ENCODE results near the gene PRKAR2B. TPM values are rescaled to one million over a fixed set of nuclear protein-coding genes. Genes with fewer than 3 reads are reported as not detected.

The PRKAR2B gene
- total RNA-seq, 2 experiments from 2014 or later, result 1.4 to 2.0 TPM

DNA sequence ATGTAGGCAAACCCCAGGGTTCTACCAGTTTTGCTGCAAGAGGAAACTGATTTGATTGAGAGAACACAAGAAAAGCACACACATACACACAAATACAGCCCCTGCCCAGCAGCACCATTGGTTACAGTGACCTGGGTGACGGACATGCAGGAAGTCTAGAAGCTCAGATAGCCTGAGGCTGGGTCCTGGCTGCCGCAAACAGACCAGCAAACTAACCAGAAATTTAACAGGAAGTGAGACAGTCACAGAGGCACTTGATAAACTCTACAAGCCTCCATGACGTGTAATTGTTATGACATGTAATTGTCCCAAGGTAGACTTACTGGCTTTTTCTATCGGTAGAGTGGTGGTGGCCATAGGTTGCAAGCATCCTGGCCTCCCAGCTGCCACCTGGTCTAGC lies 58.9 kb downstream of the PRKAR2B start:
- Mint-ChIP-seq H3K4me1 (peaks cover 3% of the 10 kb centered on the region), H3K27ac (peak overlapping the region; percentile 63), H3K27me3 (no peaks in the 10 kb centered on the region), H3K4me3 (no peak overlapping the region), H3K36me3 (no peaks in the 10 kb centered on the region), H3K9me3 (peaks cover 5% of the 10 kb centered on the region)
- DNase-seq, result no peak

DNA sequence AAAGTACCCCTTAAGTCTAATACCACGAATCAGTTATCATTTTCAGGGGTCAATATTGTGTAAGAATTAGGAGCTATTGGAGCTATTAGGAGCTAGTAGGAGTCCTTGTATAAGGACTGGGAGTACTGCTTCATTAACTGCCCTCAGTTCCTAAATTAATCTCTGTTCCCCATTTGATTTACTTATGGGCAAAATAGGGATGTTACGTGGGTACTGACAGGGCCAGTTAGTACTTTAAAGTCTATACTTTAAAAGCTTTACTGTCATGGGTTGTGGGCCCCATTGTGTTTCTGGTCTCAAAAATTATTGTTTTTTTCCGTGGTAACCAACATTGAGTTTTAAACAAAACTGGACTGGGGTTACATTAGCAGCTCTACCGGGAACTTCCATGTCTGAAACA lies 60.3 kb downstream of the PRKAR2B start:
- Mint-ChIP-seq H3K27ac (no peak overlapping the region), H3K4me3 (no peak overlapping the region), H3K9me3 (peaks cover 4% of the 10 kb centered on the region), H3K36me3 (no peaks in the 10 kb centered on the region), H3K4me1 (peaks cover 3% of the 10 kb centered on the region), H3K27me3 (no peaks in the 10 kb centered on the region)
- DNase-seq, result no peak

DNA sequence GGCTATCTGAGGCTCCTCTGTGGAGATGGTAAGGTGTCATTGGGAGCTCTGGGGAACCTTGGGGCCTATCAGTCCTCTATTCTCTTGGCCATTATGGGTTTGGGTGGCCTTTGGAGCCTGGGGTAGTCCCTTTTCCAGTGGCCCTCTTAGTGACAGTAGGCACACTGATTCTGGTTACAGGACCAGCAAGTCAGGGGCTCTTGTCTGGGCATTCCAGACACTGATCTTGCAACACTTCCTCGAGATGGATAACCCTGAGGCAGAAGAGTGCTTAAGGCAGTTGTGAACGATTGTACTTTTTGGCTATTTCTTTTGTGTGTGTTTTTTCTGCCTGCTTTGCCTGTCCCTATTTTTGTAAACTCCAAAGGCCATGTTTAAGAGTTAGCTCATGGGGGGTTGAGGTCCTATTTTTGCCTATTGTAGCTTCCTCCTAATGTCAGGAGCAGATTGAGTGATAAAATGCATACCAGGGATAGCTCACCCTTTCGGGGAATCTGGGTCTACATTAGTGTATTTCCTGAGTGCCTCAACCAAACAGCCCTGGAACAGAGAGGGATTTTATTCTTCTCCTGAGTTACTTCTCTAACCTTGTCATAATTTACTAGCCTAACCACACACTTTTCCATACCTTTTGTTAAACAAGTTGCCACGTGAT lies 61.2 kb downstream of the PRKAR2B start:
- no peaks in the 10 kb centered on the region for H3K36me3 Mint-ChIP-seq
- DNase-seq, result no peak
- H3K9me3 Mint-ChIP-seq, result no peaks in the 10 kb centered on the region
- H3K27ac Mint-ChIP-seq, result no peak overlapping the region
- no peak overlapping the region for H3K4me3 Mint-ChIP-seq
- no peaks in the 10 kb centered on the region for H3K27me3 Mint-ChIP-seq
- peaks cover 3% of the 10 kb centered on the region for H3K4me1 Mint-ChIP-seq

DNA sequence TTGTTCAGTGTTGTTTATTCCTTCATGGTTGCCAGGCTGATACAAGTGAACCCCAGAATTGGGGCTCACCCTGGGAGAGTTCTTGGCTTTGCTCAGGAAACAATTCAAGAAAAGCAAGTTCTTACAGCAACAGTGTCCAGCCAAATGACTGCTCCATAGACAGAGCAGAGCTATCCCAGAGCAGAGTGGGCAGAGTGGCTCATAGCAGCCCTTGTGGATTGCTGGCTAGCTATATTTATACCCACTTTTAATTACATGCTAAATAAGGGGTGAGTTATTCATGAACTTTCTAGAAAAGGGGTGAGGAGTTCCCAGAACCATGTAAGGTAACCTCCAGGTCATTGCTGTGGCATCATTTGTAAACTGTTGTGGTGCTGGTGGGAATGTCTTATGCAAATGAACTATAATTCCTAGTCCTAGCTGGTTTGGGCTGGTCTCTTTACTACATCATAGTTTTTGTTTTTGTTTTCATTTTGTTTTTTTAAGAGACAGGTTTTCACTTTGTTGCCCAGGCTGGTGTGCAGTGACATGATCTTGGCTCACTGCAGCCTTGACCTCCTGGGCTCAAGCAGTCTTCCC lies 64.4 kb downstream of the PRKAR2B start:
- Mint-ChIP-seq H3K4me1 (no peaks in the 10 kb centered on the region), H3K27me3 (no peaks in the 10 kb centered on the region), H3K4me3 (no peak overlapping the region), H3K9me3 (no peaks in the 10 kb centered on the region), H3K27ac (no peak overlapping the region), H3K36me3 (no peaks in the 10 kb centered on the region)
- DNase-seq, result no peak

DNA sequence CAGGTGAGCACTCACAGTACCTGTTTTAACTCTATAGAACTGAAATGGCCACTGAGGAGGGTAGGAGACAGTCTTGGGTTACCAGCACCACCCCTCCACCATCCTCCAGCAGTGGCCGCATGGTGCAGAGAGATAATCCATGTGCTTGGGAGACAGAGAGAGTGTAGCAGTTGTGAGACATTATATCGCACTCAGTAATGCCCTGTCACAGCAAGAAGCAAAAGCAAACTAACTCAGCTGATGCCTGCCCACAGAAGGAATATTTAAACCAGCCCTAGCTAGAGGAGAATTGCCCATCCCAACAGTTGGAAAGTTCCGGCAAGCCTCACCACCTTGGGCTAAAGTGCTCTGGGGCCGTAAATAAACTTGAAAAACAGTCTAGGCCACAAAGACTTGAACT lies 65.5 kb downstream of the PRKAR2B start:
- H3K4me1 Mint-ChIP-seq, result no peaks in the 10 kb centered on the region
- H3K9me3 Mint-ChIP-seq, result no peaks in the 10 kb centered on the region
- H3K4me3 Mint-ChIP-seq, result no peak overlapping the region
- H3K27ac Mint-ChIP-seq, result no peak overlapping the region
- H3K27me3 Mint-ChIP-seq, result no peaks in the 10 kb centered on the region
- no peak for DNase-seq
- no peaks in the 10 kb centered on the region for H3K36me3 Mint-ChIP-seq

DNA sequence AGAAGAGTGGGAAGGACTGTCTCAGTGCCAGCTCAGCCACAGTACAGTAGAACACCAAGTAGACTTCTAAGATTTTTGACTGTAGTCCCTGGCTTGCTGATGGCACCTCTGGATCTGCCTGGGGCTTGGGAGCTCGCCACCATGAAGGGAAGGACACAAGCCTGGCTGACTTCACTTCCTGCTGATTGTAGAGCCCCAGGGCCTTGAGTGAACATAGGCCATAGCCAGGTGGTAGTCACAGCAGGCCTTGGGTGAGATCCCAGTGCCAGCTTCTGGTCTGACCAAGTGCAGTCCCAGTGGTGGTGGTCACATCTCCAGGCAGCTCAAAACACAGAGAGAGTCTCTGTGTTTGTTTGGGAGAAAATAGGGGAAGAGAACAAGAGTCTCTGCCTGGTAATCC lies 66.7 kb downstream of the PRKAR2B start:
- no peaks in the 10 kb centered on the region for H3K9me3 Mint-ChIP-seq
- no peak for DNase-seq
- H3K4me1 Mint-ChIP-seq, result no peaks in the 10 kb centered on the region
- H3K36me3 Mint-ChIP-seq, result no peaks in the 10 kb centered on the region
- H3K27ac Mint-ChIP-seq, result no peak overlapping the region
- H3K27me3 Mint-ChIP-seq, result no peaks in the 10 kb centered on the region
- no peak overlapping the region for H3K4me3 Mint-ChIP-seq

DNA sequence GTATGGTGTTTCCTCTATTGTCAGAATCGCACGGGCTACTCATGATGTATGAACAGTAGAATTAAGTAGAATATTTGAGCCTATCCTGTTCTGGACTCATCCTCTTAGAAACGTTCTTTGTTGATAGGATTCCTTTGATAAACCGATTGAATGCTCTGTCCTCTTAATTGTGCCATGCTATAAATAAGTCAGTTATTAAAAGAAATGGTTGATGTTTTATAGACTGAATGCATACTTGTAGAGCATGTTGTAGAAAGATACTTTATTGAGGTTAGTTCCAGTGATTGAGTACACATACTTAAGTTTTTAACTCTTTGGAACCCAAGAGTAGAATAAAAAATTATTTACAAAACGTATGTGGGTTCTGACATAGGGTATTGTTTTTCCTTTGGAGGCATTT lies 69.4 kb downstream of the PRKAR2B start:
- peaks cover 4% of the 10 kb centered on the region for H3K4me1 Mint-ChIP-seq
- no peaks in the 10 kb centered on the region for H3K36me3 Mint-ChIP-seq
- no peak for DNase-seq
- no peaks in the 10 kb centered on the region for H3K27me3 Mint-ChIP-seq
- H3K4me3 Mint-ChIP-seq, result no peak overlapping the region
- no peaks in the 10 kb centered on the region for H3K9me3 Mint-ChIP-seq
- no peak overlapping the region for H3K27ac Mint-ChIP-seq

DNA sequence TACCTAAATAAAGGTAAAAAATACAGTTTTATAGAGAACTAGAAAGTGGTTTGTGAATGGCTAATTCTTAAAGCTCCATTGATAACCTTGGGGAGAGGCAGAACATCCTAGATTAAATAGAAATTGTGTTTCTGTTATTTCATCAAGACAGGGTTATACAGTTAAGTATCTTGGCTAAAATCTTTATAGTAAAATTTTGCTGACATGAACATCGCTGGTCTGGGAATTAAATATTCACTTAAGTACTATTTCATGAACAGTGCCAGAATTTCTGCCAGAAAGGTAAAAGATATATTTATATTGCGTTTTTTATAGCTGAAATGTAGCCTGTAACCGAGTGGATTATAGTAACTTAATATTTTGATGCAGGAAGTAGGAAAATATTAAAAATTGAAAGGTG lies 70.6 kb downstream of the PRKAR2B start:
- H3K27me3 Mint-ChIP-seq, result no peaks in the 10 kb centered on the region

DNA sequence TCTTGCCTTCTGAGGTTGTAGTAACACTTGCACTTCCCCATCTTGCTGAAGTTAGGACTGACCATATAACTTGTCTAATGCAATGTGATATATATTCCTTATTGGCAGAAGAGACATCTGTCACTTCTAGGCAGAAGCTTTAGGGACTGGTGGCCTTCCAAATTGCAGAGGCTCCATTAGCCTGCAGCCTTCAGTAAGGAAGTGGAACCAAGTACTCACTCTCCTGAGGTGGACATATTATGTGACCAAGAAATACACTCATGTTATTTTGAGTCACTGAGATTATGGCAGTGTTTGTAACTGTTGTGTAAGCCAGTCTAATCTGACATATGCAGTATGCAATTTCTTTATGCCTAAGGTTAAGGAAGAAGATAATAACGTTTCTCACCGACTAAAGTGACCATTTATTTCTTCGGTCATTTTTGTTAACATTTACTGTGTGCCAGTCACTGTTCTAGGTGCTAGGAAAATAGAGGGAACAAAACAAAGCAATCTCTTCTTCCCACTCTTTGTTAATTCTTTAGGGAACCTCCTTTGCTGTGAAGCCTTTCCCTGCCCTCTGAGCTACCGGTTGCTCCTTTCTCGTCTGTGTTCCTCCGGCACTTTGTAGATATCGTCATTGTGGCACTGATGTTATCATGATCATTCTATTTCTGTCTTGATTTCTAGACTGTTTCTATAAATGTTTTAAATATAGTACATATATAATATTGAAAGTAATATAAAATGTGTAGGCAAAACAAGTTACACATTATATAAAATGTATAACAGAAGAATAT lies 71.4 kb downstream of the PRKAR2B start:
- no peaks in the 10 kb centered on the region for H3K9me3 Mint-ChIP-seq

More for the DNA sequence above, 70.6 kb downstream of the PRKAR2B start:
- DNase-seq, result no peak
- Mint-ChIP-seq H3K9me3 (no peaks in the 10 kb centered on the region), H3K4me3 (no peak overlapping the region), H3K4me1 (peaks cover 4% of the 10 kb centered on the region), H3K27ac (no peak overlapping the region), H3K36me3 (no peaks in the 10 kb centered on the region)

DNA sequence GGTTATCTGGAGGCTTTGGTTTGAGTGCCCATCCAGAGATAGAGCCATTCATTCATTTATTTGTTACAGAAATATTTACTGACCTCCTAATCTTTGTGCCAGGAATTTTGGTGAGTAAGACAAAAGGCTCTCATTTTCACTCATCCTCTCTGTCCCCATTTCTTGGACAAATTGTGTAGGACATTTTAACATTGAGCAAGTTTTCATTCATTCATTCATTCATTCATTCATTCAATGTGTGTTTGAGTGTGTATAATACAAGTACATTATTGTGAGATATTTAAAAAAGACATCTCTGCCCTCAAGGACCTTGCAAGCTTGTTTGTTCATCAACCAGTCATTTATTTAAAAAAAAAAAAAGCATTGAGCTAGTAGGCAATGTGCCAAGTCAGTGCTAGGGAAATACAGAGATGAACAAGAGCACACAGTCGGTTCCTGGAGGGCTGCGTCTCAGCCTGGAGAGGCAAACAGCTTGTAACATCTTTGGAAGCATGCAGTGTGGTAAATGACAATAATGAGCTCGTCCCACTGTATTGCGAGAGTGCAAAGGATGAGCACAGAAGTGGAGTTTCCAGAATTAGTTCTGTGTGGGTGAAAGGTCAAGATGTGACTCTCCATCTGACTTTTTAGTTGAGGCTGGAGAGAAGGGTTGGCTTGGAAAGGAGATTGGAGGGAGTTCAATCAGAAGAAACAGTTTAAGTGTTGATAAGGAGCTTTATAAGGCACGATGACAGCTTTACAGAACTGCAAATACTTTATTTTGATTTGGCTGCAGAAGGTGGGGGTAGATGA lies 73.8 kb downstream of the PRKAR2B start:
- Mint-ChIP-seq H3K9me3 (no peaks in the 10 kb centered on the region), H3K27ac (no peak overlapping the region), H3K27me3 (no peaks in the 10 kb centered on the region), H3K4me1 (peaks cover 4% of the 10 kb centered on the region), H3K36me3 (no peaks in the 10 kb centered on the region), H3K4me3 (no peak overlapping the region)
- DNase-seq, result no peak

More for the DNA sequence above, 71.4 kb downstream of the PRKAR2B start:
- DNase-seq, result no peak
- no peaks in the 10 kb centered on the region for H3K27me3 Mint-ChIP-seq
- H3K27ac Mint-ChIP-seq, result no peak overlapping the region
- no peak overlapping the region for H3K4me3 Mint-ChIP-seq
- H3K36me3 Mint-ChIP-seq, result no peaks in the 10 kb centered on the region
- H3K4me1 Mint-ChIP-seq, result peaks cover 4% of the 10 kb centered on the region

DNA sequence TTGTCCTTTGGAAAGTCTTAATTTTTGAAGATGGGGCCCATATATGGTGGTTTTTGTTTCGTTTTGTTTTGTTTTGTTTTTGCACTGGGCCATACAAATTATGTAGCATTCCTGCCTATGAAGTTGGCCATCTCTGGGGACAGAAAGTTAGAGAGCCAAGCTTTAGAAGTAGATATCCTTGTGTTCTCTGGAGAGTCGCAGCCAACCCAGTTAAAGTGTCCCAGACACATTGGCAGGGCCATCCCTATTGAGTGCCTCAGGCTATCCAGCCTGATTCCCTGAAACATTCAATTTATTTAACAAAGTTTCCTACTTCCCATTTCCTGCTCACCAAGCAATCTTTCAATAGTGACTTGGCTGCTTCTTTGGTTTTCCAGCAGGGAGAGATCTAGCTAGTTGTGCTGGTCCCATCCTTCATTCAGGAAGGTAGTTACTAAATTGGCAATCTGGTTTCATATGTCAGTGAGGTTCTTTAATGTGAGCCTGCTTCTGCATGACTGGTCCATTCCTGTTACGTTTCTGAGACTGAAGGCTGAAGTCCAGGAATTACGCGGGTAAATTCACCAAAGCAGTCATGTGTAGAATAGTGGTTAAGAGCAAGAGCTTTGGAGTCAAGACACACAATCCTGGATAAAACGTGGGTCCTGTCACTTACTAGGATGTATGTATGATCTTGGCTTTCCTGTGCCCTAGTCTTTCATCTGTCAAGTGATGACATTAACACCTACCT lies 75.0 kb downstream of the PRKAR2B start:
- no peaks in the 10 kb centered on the region for H3K36me3 Mint-ChIP-seq
- no peak overlapping the region for H3K4me3 Mint-ChIP-seq
- H3K4me1 Mint-ChIP-seq, result peaks cover 4% of the 10 kb centered on the region
- H3K9me3 Mint-ChIP-seq, result no peaks in the 10 kb centered on the region
- H3K27ac Mint-ChIP-seq, result no peak overlapping the region
- H3K27me3 Mint-ChIP-seq, result no peaks in the 10 kb centered on the region
- no peak for DNase-seq

DNA sequence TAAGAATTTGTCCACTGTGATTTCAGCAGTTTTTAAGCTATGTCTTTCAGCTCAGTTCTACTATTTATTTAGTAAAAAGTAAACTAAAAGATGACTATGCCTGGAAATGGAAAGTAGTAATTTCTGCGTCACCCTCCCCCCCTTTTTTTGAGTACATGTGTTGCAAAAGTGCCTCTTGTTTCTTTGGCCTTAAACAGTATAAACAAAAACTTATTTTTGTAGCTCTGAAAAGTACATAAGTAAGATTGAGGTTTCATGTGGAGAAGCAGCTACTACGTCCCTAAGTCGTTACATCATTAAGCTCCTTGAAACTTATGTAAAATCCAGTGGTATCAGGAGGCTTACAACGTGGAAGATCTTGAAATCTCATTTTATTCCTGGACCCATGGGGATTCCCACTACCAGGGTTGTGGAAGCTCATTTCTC lies 78.0 kb downstream of the PRKAR2B start:
- no peak for DNase-seq
- Mint-ChIP-seq H3K9me3 (no peaks in the 10 kb centered on the region), H3K27ac (no peak overlapping the region), H3K36me3 (no peaks in the 10 kb centered on the region), H3K27me3 (no peaks in the 10 kb centered on the region), H3K4me1 (peaks cover 21% of the 10 kb centered on the region), H3K4me3 (no peak overlapping the region)

DNA sequence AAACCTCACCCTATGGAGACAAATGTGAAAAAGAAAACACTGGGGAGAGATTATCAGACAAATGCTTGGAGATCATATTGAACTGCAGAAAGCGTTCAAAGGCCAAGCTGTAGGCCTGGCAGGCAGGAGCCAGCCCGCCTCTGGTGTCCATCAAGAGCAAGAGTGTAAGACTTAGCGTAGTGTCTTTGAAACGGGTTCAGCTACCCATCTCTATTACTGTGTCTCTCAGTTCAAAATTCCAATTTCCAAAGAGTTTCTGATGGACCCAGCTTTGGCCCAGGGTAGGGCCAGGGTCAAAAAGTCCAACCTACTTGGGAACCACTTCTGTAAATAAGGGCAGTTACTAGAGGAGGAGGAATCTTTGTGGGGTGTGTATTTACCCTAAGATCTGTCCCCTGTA lies 78.9 kb downstream of the PRKAR2B start:
- peaks cover 20% of the 10 kb centered on the region for H3K4me1 Mint-ChIP-seq
- H3K9me3 Mint-ChIP-seq, result no peaks in the 10 kb centered on the region
- no peak overlapping the region for H3K27ac Mint-ChIP-seq
- H3K27me3 Mint-ChIP-seq, result no peaks in the 10 kb centered on the region
- no peak for DNase-seq
- no peaks in the 10 kb centered on the region for H3K36me3 Mint-ChIP-seq
- H3K4me3 Mint-ChIP-seq, result no peak overlapping the region

DNA sequence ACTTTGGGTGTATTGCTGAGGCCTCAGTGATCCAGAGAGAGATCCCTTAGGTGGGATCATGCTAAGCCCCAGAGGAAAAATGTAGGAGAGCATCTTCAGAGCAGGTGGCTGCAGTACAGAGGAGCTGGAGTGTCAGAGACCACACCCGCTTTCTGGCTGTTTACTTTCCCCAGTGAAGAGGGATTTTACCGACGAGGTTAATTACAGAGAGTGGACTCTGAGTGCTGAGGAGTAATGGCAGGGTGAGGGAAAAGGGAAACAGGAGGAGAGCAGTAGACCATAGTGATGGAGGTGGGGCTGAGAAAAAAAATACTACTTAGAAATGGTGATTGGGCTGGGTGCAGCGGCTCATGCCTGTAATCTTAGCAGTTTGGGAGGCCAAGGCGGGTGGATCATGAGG lies 81.0 kb downstream of the PRKAR2B start:
- peak overlapping the region; percentile 75 for H3K27ac Mint-ChIP-seq
- H3K4me1 Mint-ChIP-seq, result peaks cover 17% of the 10 kb centered on the region
- no peaks in the 10 kb centered on the region for H3K9me3 Mint-ChIP-seq
- H3K36me3 Mint-ChIP-seq, result no peaks in the 10 kb centered on the region
- no peak for DNase-seq
- no peaks in the 10 kb centered on the region for H3K27me3 Mint-ChIP-seq
- peak overlapping the region; percentile 57 for H3K4me3 Mint-ChIP-seq

Data from activated naive CD8-positive, alpha-beta T cell treated with anti-CD3 and anti-CD28 coated beads for 36 hours (primary cell).